Putamen (tissue), 1 donor: ENCODE measurements around the gene IL6R.

ENCODE experiments used
- DNase-seq: peaks from one replicate; pipeline ENCODE4 v3.0.0-alpha.2; 2016; ENCODE audit warnings: low spot score

The IL6R gene

DNA sequence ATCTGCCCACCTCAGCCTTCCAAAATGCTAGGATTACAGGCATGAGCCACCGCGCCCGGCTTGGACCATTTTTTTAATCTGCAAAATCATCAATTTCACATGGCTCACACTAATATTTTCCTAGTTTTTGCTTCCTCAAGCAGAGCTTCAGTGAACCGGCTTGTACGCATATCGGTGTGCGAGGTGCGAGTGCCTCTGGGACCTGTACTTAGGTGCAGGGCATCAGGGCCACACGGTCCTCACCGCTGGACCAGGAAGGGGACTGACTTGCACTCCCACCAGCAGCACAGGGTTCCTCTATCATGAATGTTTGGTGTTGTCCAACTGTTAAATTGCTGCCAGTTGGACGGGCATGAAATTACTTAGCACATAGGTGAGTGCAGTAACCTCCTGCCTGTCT, 112.5 kb downstream of the IL6R start:
- no peak for DNase-seq
